ENCODE results near the gene KLHDC3. TPM values are rescaled to one million over a fixed set of nuclear protein-coding genes. Genes with fewer than 3 reads are reported as not detected.

KLHDC3 gene
- total and polyA plus RNA-seq, 4 experiments from 2014 or later, result 66.6 to 131 (median 73.1) TPM

DNA sequence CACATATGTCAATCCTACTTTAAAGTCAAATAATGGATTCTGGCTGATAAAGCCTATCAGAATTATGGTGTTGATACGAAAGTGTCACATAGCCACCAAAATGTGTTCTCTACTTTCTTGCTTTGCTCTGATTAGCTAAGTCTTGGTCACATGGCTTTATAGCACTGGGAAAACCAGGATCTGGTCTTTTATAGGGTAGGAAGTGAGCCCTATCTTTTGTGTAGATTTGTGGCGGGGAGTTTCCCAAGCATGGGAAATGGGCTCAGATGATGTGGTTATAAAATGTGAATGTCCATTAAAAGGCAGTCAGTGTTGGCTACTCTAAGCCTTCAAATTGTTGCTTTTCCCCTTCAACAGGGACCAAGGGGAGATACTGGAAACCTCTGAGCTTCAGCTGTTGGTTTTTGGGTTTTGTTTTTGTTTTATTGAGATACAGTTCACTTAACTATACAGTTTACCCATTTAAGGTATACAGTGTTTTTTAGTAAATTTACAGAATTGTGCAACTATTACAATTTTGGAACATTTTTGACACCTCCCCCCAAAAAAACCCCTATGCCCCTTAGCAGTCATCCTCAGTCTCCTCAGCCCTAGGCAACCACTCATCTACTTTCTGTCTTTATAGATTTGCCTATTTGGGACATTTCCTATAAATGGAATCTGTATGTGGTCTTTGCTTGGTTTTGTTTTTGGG, 19.6 kb downstream of the KLHDC3 start:
- no peaks in the 10 kb centered on the region for H3K9me3 ChIP-seq (ENCODE audit: control insufficient read depth in 1 of 2, low read length in 2 of 2)
- H3K27me3 ChIP-seq (ENCODE audit: insufficient read depth, low read length), result no peaks in the 10 kb centered on the region
- H3K4me3 Mint-ChIP-seq, result no peak overlapping the region
- peaks cover 51% of the 10 kb centered on the region for H3K36me3 ChIP-seq (ENCODE audit: insufficient read depth, low read length)
- ChIA-PET POLR2A (ENCODE audit: partially characterized antibody) (interaction anchor here (0.7 to 1.4 kb wide), 3 partner anchors 23 to 104 kb away, joined by 3 to 4 read pairs (median 3); partner anchors contain the start of gene CNPY3), CTCF (ENCODE audit: partially characterized antibody) (no interaction called here)
- H3K27me3 Mint-ChIP-seq, result no peaks in the 10 kb centered on the region
- H3K4me1 ChIP-seq (ENCODE audit: insufficient read depth, low read length), result no peaks in the 10 kb centered on the region
- H3K4me3 ChIP-seq (ENCODE audit: low read length in 2 of 2), result no peak overlapping the region
- intact Hi-C loops (cut with micrococcal nuclease), result no loop called here
- no peak for DNase-seq
- peak overlapping the region in 4 of 7 donors; percentile 13 to 74 (median 23) for H3K27ac Mint-ChIP-seq
- peaks cover 23 to 60% of the 10 kb centered on the region in 2 donors for H3K36me3 Mint-ChIP-seq
- H3K4me1 Mint-ChIP-seq, result peaks cover 0 to 6% (median under 1%) of the 10 kb centered on the region in 4 donors
- H3K9me3 Mint-ChIP-seq, result peaks cover 0 to 2% (median 0%) of the 10 kb centered on the region in 8 donors
- no peak overlapping the region for H3K27ac ChIP-seq (ENCODE audit: low read depth, low read length)

DNA sequence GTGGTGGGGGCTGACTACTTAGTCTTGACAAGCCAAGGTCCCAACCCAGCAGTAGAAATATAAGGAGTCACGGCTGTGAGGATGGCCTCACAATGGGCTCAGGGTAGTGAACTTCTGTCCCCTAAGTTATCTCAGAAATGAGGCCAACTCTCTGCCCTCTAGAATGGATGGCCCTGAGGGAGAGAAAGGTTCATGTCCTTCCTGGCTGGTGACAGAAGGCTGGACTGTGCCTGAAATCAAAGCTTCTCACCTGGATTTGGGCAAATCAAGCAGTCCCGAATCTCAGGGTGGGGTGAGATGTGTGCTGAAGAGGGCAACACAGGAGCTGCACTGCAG, 20.1 kb downstream of the KLHDC3 start:
- POLR2A ChIA-PET (ENCODE audit: partially characterized antibody), result interaction anchor here (1.4 to 2.0 kb wide), 2 partner anchors 24 to 25 kb away, joined by 3 to 5 read pairs; partner anchors contain the start of genes KLC4 and MRPL2

DNA sequence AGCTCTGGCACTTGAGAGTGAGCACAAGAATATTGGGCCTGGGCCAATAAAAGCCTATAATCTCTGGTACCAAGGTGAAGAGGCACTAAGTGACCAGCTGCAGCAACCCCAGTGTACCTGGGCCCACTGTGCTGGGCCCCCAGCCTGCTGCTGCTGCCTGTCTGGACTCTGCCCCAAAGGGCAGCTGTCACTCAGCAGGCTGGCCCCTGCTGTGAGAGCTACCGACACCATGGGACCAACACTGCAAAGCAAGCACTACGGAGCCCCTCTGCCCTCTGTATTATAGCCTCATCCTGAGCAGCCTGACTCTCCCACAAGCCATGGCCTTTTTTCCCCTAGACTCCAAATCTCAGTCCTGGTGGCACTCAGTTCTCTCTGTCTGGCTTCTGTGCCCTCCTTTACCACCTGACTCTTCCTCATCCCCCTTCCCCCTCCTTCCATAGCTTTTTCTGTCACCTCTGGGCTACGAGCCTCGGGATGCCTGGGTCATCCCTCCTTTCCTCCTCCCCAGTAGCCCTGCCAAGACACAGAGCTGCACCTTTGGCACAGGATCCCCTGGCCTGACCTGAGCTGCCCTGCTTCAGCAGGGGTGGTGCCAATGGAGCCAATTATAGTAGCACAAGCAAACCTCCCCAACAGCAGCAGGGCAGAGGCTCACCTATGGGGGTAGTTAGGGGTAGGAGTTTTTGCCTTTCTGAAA, 21.6 kb downstream of the KLHDC3 start:
- H3K9me3 Mint-ChIP-seq, result peaks cover 0 to 2% (median 0%) of the 10 kb centered on the region in 8 donors
- ChIA-PET POLR2A (ENCODE audit: partially characterized antibody) (interaction anchor here (1.4 to 2.0 kb wide), 2 partner anchors 21 to 23 kb away, joined by 4 to 5 read pairs; partner anchors contain the start of genes KLC4, KLHDC3 and MRPL2), CTCF (ENCODE audit: partially characterized antibody) (interaction anchor here (2.1 kb wide), 1 partner anchor 18 kb away, joined by 5 read pairs; the partner anchor contains the start of gene CUL7)
- Histone ChIP-seq H3K9me3 (ENCODE audit: control insufficient read depth in 1 of 2, low read length in 2 of 2) (no peaks in the 10 kb centered on the region), H3K36me3 (ENCODE audit: insufficient read depth, low read length) (peaks cover 38% of the 10 kb centered on the region), H3K4me1 (ENCODE audit: insufficient read depth, low read length) (no peaks in the 10 kb centered on the region), H3K27me3 (ENCODE audit: insufficient read depth, low read length) (no peaks in the 10 kb centered on the region), H3K27ac (ENCODE audit: low read depth, low read length) (no peak overlapping the region), H3K4me3 (ENCODE audit: low read length in 2 of 2) (no peak overlapping the region)
- peaks cover 22 to 52% of the 10 kb centered on the region in 2 donors for H3K36me3 Mint-ChIP-seq
- DNase-seq, result no peak
- intact Hi-C loops (cut with micrococcal nuclease), result no loop called here
- H3K27me3 Mint-ChIP-seq, result no peaks in the 10 kb centered on the region
- peaks cover 0 to 6% (median under 1%) of the 10 kb centered on the region in 4 donors for H3K4me1 Mint-ChIP-seq
- no peak overlapping the region for H3K4me3 Mint-ChIP-seq
- peak overlapping the region in 3 of 7 donors; percentile 29 to 50 (median 40) for H3K27ac Mint-ChIP-seq

More for the DNA sequence above, 20.1 kb downstream of the KLHDC3 start:
- no peak for DNase-seq
- Histone ChIP-seq H3K9me3 (ENCODE audit: control insufficient read depth in 1 of 2, low read length in 2 of 2) (no peaks in the 10 kb centered on the region), H3K27ac (ENCODE audit: low read depth, low read length) (no peak overlapping the region), H3K36me3 (ENCODE audit: insufficient read depth, low read length) (peaks cover 47% of the 10 kb centered on the region), H3K4me3 (ENCODE audit: low read length in 2 of 2) (no peak overlapping the region), H3K27me3 (ENCODE audit: insufficient read depth, low read length) (no peaks in the 10 kb centered on the region), H3K4me1 (ENCODE audit: insufficient read depth, low read length) (no peaks in the 10 kb centered on the region)
- H3K4me3 Mint-ChIP-seq, result no peak overlapping the region
- H3K27ac Mint-ChIP-seq, result peak overlapping the region in 1 of 7 donors; percentile 22
- intact Hi-C loops (cut with micrococcal nuclease), result no loop called here
- peaks cover 28 to 60% of the 10 kb centered on the region in 2 donors for H3K36me3 Mint-ChIP-seq
- H3K9me3 Mint-ChIP-seq, result peaks cover 0 to 2% (median 0%) of the 10 kb centered on the region in 8 donors
- peaks cover 0 to 6% (median under 1%) of the 10 kb centered on the region in 4 donors for H3K4me1 Mint-ChIP-seq
- CTCF ChIA-PET (ENCODE audit: partially characterized antibody), result no interaction called here
- H3K27me3 Mint-ChIP-seq, result no peaks in the 10 kb centered on the region

DNA sequence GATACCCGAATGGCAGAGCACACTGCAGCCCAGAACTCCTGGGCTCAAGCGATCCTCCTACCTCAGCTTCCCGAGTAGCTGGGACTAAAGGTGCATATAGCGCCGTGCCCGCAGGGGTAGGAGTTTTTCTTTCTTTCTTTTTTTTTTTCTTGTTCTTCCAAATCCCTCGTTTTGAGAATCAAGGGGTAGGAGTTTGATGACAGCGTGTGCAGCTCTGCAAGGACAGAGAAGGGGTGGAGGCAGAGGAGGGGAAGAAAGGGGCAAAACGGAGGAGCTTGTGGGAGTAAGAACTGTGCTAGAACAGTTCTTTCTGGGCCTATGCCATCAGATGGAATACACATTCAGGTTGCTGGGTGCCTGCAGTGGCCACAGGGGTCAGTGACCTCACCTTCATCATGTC, 22.7 kb downstream of the KLHDC3 start:
- peaks cover 20 to 53% of the 10 kb centered on the region in 2 donors for H3K36me3 Mint-ChIP-seq

DNA sequence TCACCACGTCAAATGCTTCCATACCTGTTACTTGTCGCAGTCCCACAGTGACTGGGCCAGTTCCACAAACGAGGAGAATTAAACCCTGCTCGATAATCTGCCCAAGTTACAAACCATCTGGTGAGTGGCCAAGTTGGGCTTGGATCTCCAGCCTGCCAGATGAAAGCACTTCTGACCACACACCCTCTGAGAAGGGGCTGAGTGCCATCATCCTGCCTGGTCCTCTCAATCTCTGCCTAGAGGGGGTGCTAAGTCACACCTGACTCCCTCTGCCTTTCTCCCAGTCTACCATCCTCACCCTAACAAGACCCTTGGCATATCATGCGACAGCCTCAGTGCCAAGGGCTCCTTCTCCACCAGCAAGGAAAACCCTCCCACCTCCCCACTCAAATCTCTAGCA, 23.1 kb downstream of the KLHDC3 start:
- Histone ChIP-seq H3K36me3 (ENCODE audit: insufficient read depth, low read length) (peaks cover 36% of the 10 kb centered on the region), H3K27ac (ENCODE audit: low read depth, low read length) (no peak overlapping the region), H3K4me3 (ENCODE audit: low read length in 2 of 2) (no peak overlapping the region), H3K27me3 (ENCODE audit: insufficient read depth, low read length) (no peaks in the 10 kb centered on the region), H3K4me1 (ENCODE audit: insufficient read depth, low read length) (no peaks in the 10 kb centered on the region), H3K9me3 (ENCODE audit: control insufficient read depth in 1 of 2, low read length in 2 of 2) (no peaks in the 10 kb centered on the region)
- no peak for DNase-seq
- no peaks in the 10 kb centered on the region for H3K9me3 Mint-ChIP-seq
- intact Hi-C loops (cut with micrococcal nuclease), result no loop called here
- ChIA-PET CTCF (ENCODE audit: partially characterized antibody) (no interaction called here), POLR2A (ENCODE audit: partially characterized antibody) (no interaction called here)
- peaks cover 17 to 50% of the 10 kb centered on the region in 2 donors for H3K36me3 Mint-ChIP-seq
- peak overlapping the region in 2 of 7 donors; percentile 46 to 54 for H3K27ac Mint-ChIP-seq
- no peaks in the 10 kb centered on the region for H3K27me3 Mint-ChIP-seq
- H3K4me3 Mint-ChIP-seq, result no peak overlapping the region
- peaks cover 0 to 6% (median under 1%) of the 10 kb centered on the region in 4 donors for H3K4me1 Mint-ChIP-seq

More for the DNA sequence above, 22.7 kb downstream of the KLHDC3 start:
- Mint-ChIP-seq H3K27ac (peak overlapping the region in 1 of 7 donors; percentile 36), H3K9me3 (peaks cover 0 to under 1% (median 0%) of the 10 kb centered on the region in 8 donors), H3K27me3 (no peaks in the 10 kb centered on the region), H3K4me3 (no peak overlapping the region), H3K4me1 (peaks cover 0 to 6% (median under 1%) of the 10 kb centered on the region in 4 donors)
- H3K9me3 ChIP-seq (ENCODE audit: control insufficient read depth in 1 of 2, low read length in 2 of 2), result no peaks in the 10 kb centered on the region
- no peak overlapping the region for H3K4me3 ChIP-seq (ENCODE audit: low read length in 2 of 2)
- no peaks in the 10 kb centered on the region for H3K27me3 ChIP-seq (ENCODE audit: insufficient read depth, low read length)
- no peak overlapping the region for H3K27ac ChIP-seq (ENCODE audit: low read depth, low read length)
- H3K36me3 ChIP-seq (ENCODE audit: insufficient read depth, low read length), result peaks cover 38% of the 10 kb centered on the region
- no peak for DNase-seq
- H3K4me1 ChIP-seq (ENCODE audit: insufficient read depth, low read length), result no peaks in the 10 kb centered on the region
- CTCF ChIA-PET (ENCODE audit: partially characterized antibody), result interaction anchor here (2.1 kb wide), 1 partner anchor 17 kb away, joined by 5 read pairs; the partner anchor contains the start of gene CUL7
- intact Hi-C loops (cut with micrococcal nuclease), result no loop called here
- POLR2A ChIA-PET (ENCODE audit: partially characterized antibody), result interaction anchor here (1.4 kb wide), 1 partner anchor 22 kb away, joined by 4 read pairs; the partner anchor contains the start of gene KLHDC3

DNA sequence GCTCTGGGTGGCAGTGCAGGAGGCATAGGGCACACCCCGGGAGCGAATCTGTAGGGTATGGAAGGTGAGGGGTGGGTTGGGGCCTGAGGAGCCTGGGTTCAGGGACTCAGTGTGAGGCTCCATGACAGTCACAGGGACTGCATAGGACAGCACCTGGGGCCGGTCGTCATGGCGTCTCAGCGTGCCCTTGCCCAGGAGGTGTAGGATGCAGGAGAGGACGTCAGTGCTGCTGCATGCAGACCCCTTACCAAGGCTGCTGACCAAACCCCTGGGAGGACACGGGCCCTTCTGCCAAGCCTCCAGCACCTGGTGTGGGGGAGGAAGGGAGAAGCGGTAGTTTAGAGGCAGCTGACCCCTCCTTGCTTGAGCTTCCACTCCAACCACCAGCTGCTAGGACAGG, 23.7 kb downstream of the KLHDC3 start:
- ChIA-PET POLR2A (ENCODE audit: partially characterized antibody) (no interaction called here), CTCF (ENCODE audit: partially characterized antibody) (no interaction called here)
- intact Hi-C loops (cut with micrococcal nuclease), result no loop called here
- no peaks in the 10 kb centered on the region for H3K27me3 Mint-ChIP-seq
- Histone ChIP-seq H3K4me1 (ENCODE audit: insufficient read depth, low read length) (no peaks in the 10 kb centered on the region), H3K4me3 (ENCODE audit: low read length in 2 of 2) (no peak overlapping the region), H3K9me3 (ENCODE audit: control insufficient read depth in 1 of 2, low read length in 2 of 2) (no peaks in the 10 kb centered on the region), H3K27me3 (ENCODE audit: insufficient read depth, low read length) (no peaks in the 10 kb centered on the region), H3K36me3 (ENCODE audit: insufficient read depth, low read length) (peaks cover 32% of the 10 kb centered on the region), H3K27ac (ENCODE audit: low read depth, low read length) (no peak overlapping the region)
- H3K4me1 Mint-ChIP-seq, result peaks cover 0 to 6% (median under 1%) of the 10 kb centered on the region in 4 donors
- H3K4me3 Mint-ChIP-seq, result no peak overlapping the region
- DNase-seq, result no peak
- H3K36me3 Mint-ChIP-seq, result peaks cover 21 to 53% of the 10 kb centered on the region in 2 donors
- H3K27ac Mint-ChIP-seq, result peak overlapping the region in 1 of 7 donors; percentile 46
- H3K9me3 Mint-ChIP-seq, result no peaks in the 10 kb centered on the region

DNA sequence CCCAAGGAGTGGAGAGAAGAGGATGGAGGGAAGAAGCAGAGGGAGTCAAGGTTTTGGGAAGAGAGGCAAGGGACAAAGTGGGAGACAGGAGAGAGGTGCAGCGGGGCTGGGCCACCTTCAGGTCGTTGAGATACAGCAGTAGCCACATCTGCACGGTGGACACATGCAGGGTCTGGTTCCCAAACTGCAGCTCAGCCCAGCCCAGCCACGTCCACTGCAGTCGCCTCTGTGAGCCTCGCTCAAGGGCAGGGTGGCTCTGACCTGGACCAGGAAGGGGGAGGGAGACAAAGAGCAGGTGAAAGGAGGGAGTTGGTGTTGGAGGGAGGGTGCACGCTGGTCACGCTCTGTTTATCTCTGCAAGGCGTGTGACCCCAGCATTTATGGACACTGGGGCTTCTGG, 24.7 kb downstream of the KLHDC3 start:
- Mint-ChIP-seq H3K27me3 (no peaks in the 10 kb centered on the region), H3K27ac (peak overlapping the region in 2 of 7 donors; percentile 46 to 79), H3K9me3 (no peaks in the 10 kb centered on the region), H3K4me3 (no peak overlapping the region), H3K36me3 (peaks cover 24 to 55% of the 10 kb centered on the region in 2 donors), H3K4me1 (no peaks in the 10 kb centered on the region)
- CTCF ChIA-PET (ENCODE audit: partially characterized antibody), result no interaction called here
- no peak overlapping the region for H3K27ac ChIP-seq (ENCODE audit: low read depth, low read length)
- peaks cover 39% of the 10 kb centered on the region for H3K36me3 ChIP-seq (ENCODE audit: insufficient read depth, low read length)
- H3K9me3 ChIP-seq (ENCODE audit: control insufficient read depth in 1 of 2, low read length in 2 of 2), result no peaks in the 10 kb centered on the region
- H3K27me3 ChIP-seq (ENCODE audit: insufficient read depth, low read length), result no peaks in the 10 kb centered on the region
- intact Hi-C loops (cut with micrococcal nuclease), result no loop called here
- H3K4me3 ChIP-seq (ENCODE audit: low read length in 2 of 2), result no peak overlapping the region
- H3K4me1 ChIP-seq (ENCODE audit: insufficient read depth, low read length), result no peaks in the 10 kb centered on the region
- POLR2A ChIA-PET (ENCODE audit: partially characterized antibody), result interaction anchor here (0.7 to 1.2 kb wide), 3 partner anchors 17 to 586 kb away, joined by 3 to 5 read pairs (median 4); partner anchors contain the start of gene RRP36
- no peak for DNase-seq
